Tibial nerve (tissue), 4 donors: ENCODE data around the gene GSTP1. TPM values are rescaled to one million over a fixed set of nuclear protein-coding genes. Genes with fewer than 3 reads are reported as not detected.
"Not testable (repeated sequence)": the region's sequence is repeated elsewhere in the genome, so short reads cannot be mapped to it uniquely, and the experiment has no call there.

Experiments used
- DNase-seq, 2 donors: peaks; one replicate each; pipeline ENCODE4 v3.0.0-alpha.2; 2019; ENCODE audit warnings: low spot score in 2 of 2
- H3K27ac ChIP-seq, 4 donors: fragments of 200-600 bp; sonication (generic) in 3 of 4; one replicate each; pipeline ENCODE4 v1.5.1; 2017 to 2019; ENCODE audit warnings: mild to moderate bottlenecking in 1 of 4
- H3K27me3 ChIP-seq, 2 donors: fragments of 200-600 bp; sonication (generic) in 1 of 2; one replicate each; pipeline versions ENCODE4 v1.5.1 to v1.6.0; 2017 to 2019
- H3K36me3 ChIP-seq, 3 donors: fragments of 200-600 bp; sonication (generic); one replicate each; pipeline ENCODE4 v1.5.1; 2018 to 2019
- H3K4me1 ChIP-seq, 4 donors: fragments of 200-600 bp; sonication (generic) in 3 of 4; one replicate each; pipeline ENCODE4 v1.5.1; 2017 to 2019
- H3K4me3 ChIP-seq, 4 donors: fragments of 200-600 bp; sonication (generic) in 3 of 4; one replicate each; pipeline ENCODE4 v1.5.1; 2017 to 2019; ENCODE audit warnings: mild to moderate bottlenecking in 1 of 4, moderate library complexity in 1 of 4
- H3K9me3 ChIP-seq, 4 donors: fragments of 200-600 bp; sonication (generic) in 3 of 4; one replicate each; pipeline ENCODE4 v1.5.1; 2017 to 2019
- EP300 ChIP-seq, 2 donors: sonication (generic); formaldehyde crosslinking; IDR thresholded peaks; one replicate each; pipeline ENCODE4 v1.6.1; 2017; ENCODE audit warnings: antibody characterized with exemption in 2 of 2, mild to moderate bottlenecking in 1 of 2
- POLR2A ChIP-seq, 2 donors: fragments of 450-650 bp; IDR thresholded peaks; one replicate each; pipeline ENCODE4 v1.6.1; 2017; ENCODE audit warnings: antibody characterized with exemption in 2 of 2, mild to moderate bottlenecking in 2 of 2, moderate library complexity in 2 of 2
- WGBS, 2 donors: methylation state at CpG; one replicate each; pipeline ENCODE4 v1.1.5; 2018; 5-methylcytosine and 5-hydroxymethylcytosine counted together
- total RNA-seq, 4 donors: library from RNA; depleted of rRNA; stranded (reverse); fragments of >200 nt; gene quantifications; one replicate each; pipeline ENCODE4 v1.1.0, GENCODE V29; 2016
- TF ChIP-seq, protein P1 (sequence below), 5 experiments: fragments of 200-600 bp in 3 of 5; fragments of 450-650 bp in 2 of 5; sonication (generic) in 3 of 5; IDR thresholded peaks; one replicate each; pipeline ENCODE4 v1.5.1; 2016 to 2019; ENCODE audit warnings: antibody characterized with exemption in 5 of 5, mild to moderate bottlenecking in 3 of 5, moderate library complexity in 2 of 5

Gene GSTP1
- total RNA-seq, 4 donors from 2014 or later: 631 to 1,055 (median 774) TPM

GRCh38 chr11:67599149-67599548, 15.5 kb downstream of the GSTP1 start:
- H3K27me3 ChIP-seq: peaks cover 0 to 7% of the 10 kb centered on the region in 2 donors
- DNase-seq: no peak
- no peaks in the 10 kb centered on the region for H3K36me3 ChIP-seq
- no peaks in the 10 kb centered on the region for H3K9me3 ChIP-seq
- TF ChIP-seq, protein P1, sequence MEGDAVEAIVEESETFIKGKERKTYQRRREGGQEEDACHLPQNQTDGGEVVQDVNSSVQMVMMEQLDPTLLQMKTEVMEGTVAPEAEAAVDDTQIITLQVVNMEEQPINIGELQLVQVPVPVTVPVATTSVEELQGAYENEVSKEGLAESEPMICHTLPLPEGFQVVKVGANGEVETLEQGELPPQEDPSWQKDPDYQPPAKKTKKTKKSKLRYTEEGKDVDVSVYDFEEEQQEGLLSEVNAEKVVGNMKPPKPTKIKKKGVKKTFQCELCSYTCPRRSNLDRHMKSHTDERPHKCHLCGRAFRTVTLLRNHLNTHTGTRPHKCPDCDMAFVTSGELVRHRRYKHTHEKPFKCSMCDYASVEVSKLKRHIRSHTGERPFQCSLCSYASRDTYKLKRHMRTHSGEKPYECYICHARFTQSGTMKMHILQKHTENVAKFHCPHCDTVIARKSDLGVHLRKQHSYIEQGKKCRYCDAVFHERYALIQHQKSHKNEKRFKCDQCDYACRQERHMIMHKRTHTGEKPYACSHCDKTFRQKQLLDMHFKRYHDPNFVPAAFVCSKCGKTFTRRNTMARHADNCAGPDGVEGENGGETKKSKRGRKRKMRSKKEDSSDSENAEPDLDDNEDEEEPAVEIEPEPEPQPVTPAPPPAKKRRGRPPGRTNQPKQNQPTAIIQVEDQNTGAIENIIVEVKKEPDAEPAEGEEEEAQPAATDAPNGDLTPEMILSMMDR (IDR thresholded peaks at IDR 0.05): no peak
- TF ChIP-seq POLR2A (IDR thresholded peaks at IDR 0.05) (no peak), EP300 (IDR thresholded peaks at IDR 0.05) (no peak)
- H3K4me3 ChIP-seq: no peak overlapping the region
- peaks cover 0 to 3% (median 0%) of the 10 kb centered on the region in 4 donors for H3K4me1 ChIP-seq
- H3K27ac ChIP-seq: no peak overlapping the region
- 60 to 87% methylated on average over 1 of the region's 1 CpG for WGBS, 2 donors

- H3K9me3 ChIP-seq: no peaks in the 10 kb centered on the region
- no peak for TF ChIP-seq POLR2A (IDR thresholded peaks at IDR 0.05)
- TF ChIP-seq EP300 (IDR thresholded peaks at IDR 0.05): no peak
- TF ChIP-seq, protein P1 (IDR thresholded peaks at IDR 0.05): no peak
- no peaks in the 10 kb centered on the region for H3K4me1 ChIP-seq
- H3K36me3 ChIP-seq: no peaks in the 10 kb centered on the region
- DNase-seq: no peak
- H3K27me3 ChIP-seq: peaks cover 0 to 7% of the 10 kb centered on the region in 2 donors
- H3K4me3 ChIP-seq: no peak overlapping the region
- H3K27ac ChIP-seq: no peak overlapping the region
- WGBS, 2 donors: 42% methylated on average over 7 of the region's 7 CpGs
Observed at GRCh38 chr11:67600324-67601029, 16.9 kb downstream of the GSTP1 start.

GRCh38 chr11:67601098-67601497, 17.5 kb downstream of the GSTP1 start:
- Histone ChIP-seq H3K9me3 (no peaks in the 10 kb centered on the region), H3K4me1 (peaks cover 0 to 4% (median 0%) of the 10 kb centered on the region in 4 donors), H3K36me3 (no peaks in the 10 kb centered on the region), H3K27ac (no peak overlapping the region), H3K27me3 (peaks cover 0 to 7% of the 10 kb centered on the region in 2 donors), H3K4me3 (no peak overlapping the region)
- DNase-seq: no peak
- TF ChIP-seq POLR2A (IDR thresholded peaks at IDR 0.05): no peak
- TF ChIP-seq, protein P1 (IDR thresholded peaks at IDR 0.05): no peak
- no peak for TF ChIP-seq EP300 (IDR thresholded peaks at IDR 0.05)
- WGBS, 2 donors: 96% methylated on average over 7 of the region's 7 CpGs

- H3K9me3 ChIP-seq, H3K4me3 ChIP-seq, DNase-seq, H3K36me3 ChIP-seq, H3K27ac ChIP-seq, H3K27me3 ChIP-seq: not testable (repeated sequence)
- H3K4me1 ChIP-seq: peaks cover 0 to 24% (median 8%) of the 10 kb centered on the region in 4 donors
- WGBS, 2 donors: 68 to 84% methylated on average over 2 to 3 of the region's 4 CpGs
Observed at GRCh38 chr11:67604119-67604518, 20.5 kb downstream of the GSTP1 start.

GRCh38 chr11:67604815-67605214, 21.2 kb downstream of the GSTP1 start:
- Histone ChIP-seq H3K4me3 (no peak overlapping the region), H3K27me3 (peaks cover 0 to 7% of the 10 kb centered on the region in 2 donors), H3K27ac (no peak overlapping the region), H3K9me3 (no peaks in the 10 kb centered on the region), H3K36me3 (peaks cover 0 to 14% (median 0%) of the 10 kb centered on the region in 3 donors), H3K4me1 (peaks cover 0 to 24% (median 8%) of the 10 kb centered on the region in 4 donors)
- no peak for DNase-seq
- TF ChIP-seq, protein P1 (IDR thresholded peaks at IDR 0.05): no peak
- TF ChIP-seq EP300 (IDR thresholded peaks at IDR 0.05) (no peak), POLR2A (IDR thresholded peaks at IDR 0.05) (no peak)
- WGBS, 2 donors: 85 to 90% methylated on average over 2 of the region's 2 CpGs
